GM21367 (cell line): ENCODE measurements around the gene EID2.
A peak's percentile ranks its signal among the peaks of the same experiment; 100 is the strongest.

Experiments used
- ATAC-seq: cut with Tn5 transposase; IDR thresholded peaks from one replicate; pipeline ENCODE4 v1.9.1; 2021; ENCODE audit not compliant: unreplicated experiment

Gene EID2

GRCh38 chr19:39539165-39539517 is 820 bp downstream of the EID2 start:
- peak; percentile 14 for ATAC-seq

GRCh38 chr19:39533791-39534190 is 6.2 kb downstream of the EID2 start:
- ATAC-seq: no peak

DNA sequence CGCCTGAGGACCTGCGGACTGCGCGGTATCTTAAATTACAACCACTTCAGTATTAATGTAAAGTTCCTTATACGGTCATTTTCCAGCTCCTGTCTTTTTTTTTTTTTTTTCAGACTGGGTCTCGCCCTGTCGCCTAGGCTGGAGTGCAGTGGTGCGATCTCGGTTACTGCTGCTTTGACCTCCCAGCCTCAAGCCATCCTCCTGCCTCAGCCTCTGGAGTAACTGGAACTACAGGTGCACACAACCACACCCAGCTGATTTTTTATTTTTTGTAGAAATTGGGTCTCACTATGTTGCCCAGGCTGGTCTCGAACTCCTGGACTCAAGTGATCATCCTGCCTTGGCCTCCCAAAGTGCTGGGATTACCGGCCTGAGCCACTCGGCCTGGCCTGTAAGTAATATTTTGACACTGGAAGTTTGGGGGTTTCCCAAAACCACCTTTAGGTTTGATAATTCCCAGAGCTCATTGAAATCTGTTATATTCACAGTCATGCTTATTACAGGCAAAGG is 6.9 kb downstream of the EID2 start:
- ATAC-seq: no peak

GRCh38 chr19:39532233-39533002 is 7.5 kb downstream of the EID2 start, which contains the start of gene EID2B:
Gene EID2B, minus strand, starts transcription at chr19:39532852. Its CDS starts 50 bp downstream, at chr19:39532802.
- peak; percentile 85 for ATAC-seq

DNA sequence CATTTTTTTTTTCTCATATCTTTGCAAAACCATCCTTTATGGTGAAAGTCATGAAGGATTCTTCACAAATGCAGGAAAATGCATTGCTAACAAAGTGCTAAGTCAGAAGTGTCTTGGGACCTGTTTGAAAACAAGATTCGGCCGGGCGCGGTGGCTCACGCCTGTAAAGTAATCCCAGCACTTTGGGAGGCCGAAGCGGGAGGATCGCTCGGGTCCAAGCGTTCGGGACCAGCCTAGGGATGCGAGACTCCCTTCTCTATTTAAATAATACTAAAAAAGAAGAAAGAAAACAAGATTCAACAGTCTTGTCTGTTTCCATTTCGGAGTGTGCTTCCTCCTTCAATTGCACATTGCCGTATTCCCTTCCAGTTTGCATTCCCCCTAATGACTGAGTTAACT is 8.1 kb downstream of the EID2 start:
- ATAC-seq: no peak

DNA sequence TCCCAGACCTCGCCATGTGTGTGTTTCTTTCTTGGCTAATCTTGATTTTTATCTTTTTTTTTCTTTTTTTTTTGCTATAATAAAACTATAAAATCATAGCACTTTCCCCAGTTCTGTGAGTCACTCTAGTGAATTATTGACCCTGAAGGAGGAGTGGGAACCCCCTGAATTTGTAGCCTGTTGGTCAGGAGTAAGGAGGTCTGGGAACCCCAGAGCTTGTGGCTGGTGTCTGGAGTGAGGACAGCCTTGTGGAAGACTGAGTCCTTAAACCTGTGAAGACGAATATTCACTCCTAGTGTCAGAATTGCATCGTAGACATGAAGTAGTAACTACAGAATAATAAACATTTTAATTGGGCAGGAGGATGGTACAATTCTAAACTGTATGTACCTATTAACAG is 14.8 kb downstream of the EID2 start:
- ATAC-seq: no peak

DNA sequence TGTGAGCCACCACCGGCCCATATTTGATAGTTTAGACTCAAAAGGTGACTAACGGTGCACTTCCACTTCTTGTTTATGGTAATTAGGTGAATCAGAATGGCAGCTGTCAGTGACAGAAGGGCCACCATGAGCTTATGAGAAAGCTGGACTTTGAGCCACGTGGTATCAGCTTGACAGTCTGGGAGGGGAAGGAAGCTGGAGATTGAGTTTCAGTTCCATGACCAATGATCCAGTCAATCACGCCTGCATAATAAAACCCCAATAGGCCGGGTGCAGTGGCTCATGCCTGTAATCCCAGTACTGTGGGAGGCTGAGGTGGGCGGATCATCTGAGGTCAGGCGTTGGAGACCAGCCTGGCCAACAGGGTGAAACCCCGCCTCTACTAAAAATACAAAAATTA is 15.5 kb downstream of the EID2 start:
- no peak for ATAC-seq

DNA sequence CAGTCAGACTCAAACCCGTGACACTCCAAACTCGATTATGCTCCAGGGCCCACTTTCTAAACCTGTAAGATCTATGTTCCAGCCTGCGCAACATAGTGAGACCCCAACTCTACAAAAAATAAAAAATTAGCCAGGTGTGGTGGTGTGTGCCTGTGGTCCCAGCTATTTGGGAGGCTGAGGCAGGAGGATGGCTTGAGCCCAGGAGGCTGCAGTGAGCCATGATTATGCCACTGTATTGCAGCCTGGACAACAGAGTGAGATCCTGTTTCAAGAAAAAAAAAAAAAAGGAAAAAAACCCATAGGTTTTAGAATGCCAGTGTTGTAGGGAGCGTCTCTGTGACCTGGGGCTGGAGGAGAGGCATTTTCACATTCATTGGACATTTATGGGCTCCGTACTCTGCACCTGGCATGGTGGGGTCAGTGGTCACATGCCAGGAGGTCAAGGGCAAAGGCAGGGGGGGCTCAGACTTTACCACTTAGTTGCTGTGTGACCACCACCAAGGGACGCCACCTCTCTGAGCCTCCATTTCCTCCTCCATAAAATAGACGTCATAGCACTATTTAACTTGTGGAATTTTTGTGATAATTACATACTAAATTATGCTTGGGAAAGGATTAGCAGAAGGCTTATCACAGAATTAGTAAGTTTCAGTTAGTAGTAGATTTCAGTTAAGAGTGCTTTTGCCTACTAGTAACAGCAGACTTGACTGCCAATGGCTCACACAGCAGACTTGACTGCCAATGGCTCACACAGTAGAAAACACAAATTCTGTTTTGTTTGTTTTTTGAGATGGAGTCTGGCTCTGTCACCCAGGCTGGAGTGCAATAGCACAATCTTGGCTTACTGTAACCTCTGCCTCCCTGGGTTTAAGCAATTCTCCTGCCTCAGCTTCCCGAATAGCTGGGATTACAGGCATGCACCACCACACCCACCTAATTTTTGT is 19.1 kb downstream of the EID2 start:
- ATAC-seq: no peak

- ATAC-seq: no peak
These were observed 21.0 kb downstream of the EID2 start for GRCh38 chr19:39518975-39519374.

GRCh38 chr19:39518458-39518857 is 21.5 kb downstream of the EID2 start:
- no peak for ATAC-seq

DNA sequence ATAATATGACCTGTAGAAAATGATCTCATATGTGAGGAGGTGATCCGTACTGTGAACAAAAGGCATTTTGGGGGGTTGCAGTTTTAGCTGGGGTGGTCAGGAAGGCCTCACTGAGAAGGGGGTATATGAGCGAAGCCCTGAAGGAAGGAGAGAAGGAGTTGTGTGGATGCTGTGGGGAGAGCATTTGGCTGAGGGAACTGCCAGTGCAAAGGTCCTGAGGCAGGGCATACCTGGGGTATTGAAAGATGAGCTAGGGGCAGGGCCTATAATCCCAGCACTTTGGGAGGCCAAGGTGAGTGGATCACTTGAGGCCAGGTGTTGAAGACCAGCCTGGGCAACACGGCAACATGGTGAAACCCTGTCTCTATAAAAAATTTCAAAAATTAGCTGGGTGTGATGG is 22.5 kb downstream of the EID2 start:
- ATAC-seq: no peak

DNA sequence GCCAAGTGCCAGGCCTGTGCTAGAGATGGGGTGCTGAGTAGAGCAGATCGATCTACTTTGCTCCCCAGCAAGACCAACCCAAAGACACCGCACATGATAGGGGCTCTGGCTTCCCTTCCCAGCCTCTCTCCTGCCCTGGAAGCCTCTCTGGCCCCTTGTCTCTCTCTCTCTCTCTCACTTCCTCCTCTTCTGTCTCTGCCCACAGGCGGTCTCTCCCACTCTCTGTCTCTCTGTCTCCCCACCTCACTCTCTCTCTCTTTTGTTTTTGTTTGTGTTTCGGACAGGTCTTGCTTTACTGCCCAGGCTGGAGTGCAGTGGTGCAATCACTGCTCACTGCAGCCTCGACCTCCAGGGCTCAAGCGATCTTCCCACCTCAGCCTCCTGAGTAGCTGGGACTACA is 23.7 kb downstream of the EID2 start:
- no peak for ATAC-seq

GRCh38 chr19:39515551-39516191 is 24.3 kb downstream of the EID2 start:
- no peak for ATAC-seq

GRCh38 chr19:39514840-39515550 is 25.0 kb downstream of the EID2 start, which contains the start of gene SELENOV:
Gene SELENOV, plus strand, starts transcription at chr19:39515139. Its CDS starts 74 bp downstream, at chr19:39515213.
- no peak for ATAC-seq

DNA sequence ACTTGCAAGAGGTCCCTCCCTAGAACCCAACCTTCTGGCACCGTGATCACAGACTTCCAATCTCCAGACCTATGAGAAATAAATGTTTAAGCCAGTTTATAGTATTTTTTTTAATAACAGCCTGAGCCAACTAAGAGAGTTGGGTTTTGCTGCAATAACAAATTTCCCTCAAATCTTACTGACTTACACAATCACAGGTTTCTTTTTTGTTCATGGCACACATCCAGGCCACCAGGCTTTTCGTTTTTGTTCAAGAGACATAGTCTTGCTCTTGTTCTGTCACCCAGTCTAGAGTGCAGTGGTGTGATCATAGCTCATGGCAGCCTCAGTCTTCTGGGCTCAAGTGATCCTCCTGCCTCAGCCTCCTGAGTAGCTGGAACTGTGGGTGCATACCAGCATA is 27.0 kb downstream of the EID2 start:
- ATAC-seq: no peak

GRCh38 chr19:39509233-39509632 is 30.7 kb downstream of the EID2 start:
- no peak for ATAC-seq

DNA sequence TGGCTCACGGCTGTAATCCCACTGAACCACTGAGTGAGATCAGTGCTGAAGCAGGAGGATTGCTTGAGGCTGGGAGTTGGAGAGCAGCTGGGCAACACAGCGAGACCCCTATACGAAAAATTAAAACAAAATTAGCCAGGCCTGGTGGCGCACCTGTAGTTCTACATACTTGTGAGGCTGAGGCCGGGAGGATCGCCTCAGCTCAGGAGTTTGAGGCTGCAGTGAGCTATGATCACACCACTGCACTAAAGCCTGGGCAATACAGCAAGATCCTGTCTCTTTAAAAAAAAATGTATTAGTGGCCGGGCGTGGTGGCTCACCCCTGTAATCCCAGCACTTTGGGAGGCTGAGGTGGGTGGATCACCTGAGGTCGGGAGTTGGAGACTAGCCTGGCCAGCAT is 31.3 kb downstream of the EID2 start:
- ATAC-seq: no peak

DNA sequence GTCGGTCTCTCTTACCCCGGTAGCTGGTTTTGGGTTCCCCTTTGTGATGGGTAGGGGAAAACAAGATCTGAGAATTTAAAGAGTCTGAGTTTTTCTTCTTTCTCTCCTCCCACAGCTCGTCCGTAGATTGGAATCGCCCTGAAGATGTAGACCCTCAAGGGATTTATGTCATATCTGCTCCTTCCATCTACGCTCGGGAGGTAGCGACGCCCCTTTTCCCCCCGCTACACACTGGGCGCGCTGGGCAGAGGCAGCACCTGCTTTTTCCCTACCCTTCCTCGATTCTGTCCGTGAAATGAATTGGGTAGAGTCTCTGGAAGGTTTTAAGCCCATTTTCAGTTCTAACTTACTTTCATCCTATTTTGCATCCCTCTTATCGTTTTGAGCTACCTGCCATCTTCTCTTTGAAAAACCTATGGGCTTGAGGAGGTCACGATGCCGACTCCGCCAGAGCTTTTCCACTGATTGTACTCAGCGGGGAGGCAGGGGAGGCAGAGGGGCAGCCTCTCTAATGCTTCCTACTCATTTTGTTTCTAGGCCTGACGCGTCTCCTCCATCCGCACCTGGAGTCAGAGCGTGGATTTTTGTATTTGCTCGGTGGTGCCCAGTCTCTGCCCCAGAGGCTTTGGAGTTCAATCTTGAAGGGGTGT is 32.1 kb downstream of the EID2 start:
- no peak for ATAC-seq

DNA sequence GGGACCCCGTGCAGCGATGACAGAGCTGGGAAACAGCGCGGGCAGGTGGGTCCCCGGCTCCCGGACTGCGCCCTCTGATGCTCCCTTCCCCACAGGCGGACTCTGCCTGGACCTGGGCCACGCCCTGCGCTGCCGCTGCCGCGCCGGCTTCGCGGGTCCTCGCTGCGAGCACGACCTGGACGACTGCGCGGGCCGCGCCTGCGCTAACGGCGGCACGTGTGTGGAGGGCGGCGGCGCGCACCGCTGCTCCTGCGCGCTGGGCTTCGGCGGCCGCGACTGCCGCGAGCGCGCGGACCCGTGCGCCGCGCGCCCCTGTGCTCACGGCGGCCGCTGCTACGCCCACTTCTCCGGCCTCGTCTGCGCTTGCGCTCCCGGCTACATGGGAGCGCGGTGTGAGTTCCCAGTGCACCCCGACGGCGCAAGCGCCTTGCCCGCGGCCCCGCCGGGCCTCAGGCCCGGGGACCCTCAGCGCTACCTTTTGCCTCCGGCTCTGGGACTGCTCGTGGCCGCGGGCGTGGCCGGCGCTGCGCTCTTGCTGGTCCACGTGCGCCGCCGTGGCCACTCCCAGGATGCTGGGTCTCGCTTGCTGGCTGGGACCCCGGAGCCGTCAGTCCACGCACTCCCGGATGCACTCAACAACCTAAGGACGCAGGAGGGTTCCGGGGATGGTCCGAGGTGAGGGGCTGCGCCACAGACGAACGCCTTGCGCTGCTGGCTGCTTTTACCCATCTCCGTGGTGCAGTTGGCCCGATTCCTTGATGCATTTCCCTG is 32.8 kb downstream of the EID2 start:
- ATAC-seq: no peak

- no peak for ATAC-seq
These were observed 33.4 kb downstream of the EID2 start for GRCh38 chr19:39506598-39506943.
